LHCN-M2 (cell line): ENCODE data around the gene MLN. TPM values are rescaled to one million over a fixed set of nuclear protein-coding genes. Genes with fewer than 3 reads are reported as not detected.
A peak's percentile ranks its signal among the peaks of the same experiment; 100 is the strongest.

ENCODE experiments used
- DNase-seq: peaks from one replicate; pipeline ENCODE4 v3.0.0-alpha.2; 2012; ENCODE audit warnings: low read depth
- total RNA-seq: library from RNA; depleted of rRNA; stranded (reverse); fragments of >200 nt; gene quantifications from 2 replicates; pipeline ENCODE4 v1.2.3, GENCODE V29; 2014

The MLN gene
- total RNA-seq, 1 experiment from 2014 or later: not detected

DNA sequence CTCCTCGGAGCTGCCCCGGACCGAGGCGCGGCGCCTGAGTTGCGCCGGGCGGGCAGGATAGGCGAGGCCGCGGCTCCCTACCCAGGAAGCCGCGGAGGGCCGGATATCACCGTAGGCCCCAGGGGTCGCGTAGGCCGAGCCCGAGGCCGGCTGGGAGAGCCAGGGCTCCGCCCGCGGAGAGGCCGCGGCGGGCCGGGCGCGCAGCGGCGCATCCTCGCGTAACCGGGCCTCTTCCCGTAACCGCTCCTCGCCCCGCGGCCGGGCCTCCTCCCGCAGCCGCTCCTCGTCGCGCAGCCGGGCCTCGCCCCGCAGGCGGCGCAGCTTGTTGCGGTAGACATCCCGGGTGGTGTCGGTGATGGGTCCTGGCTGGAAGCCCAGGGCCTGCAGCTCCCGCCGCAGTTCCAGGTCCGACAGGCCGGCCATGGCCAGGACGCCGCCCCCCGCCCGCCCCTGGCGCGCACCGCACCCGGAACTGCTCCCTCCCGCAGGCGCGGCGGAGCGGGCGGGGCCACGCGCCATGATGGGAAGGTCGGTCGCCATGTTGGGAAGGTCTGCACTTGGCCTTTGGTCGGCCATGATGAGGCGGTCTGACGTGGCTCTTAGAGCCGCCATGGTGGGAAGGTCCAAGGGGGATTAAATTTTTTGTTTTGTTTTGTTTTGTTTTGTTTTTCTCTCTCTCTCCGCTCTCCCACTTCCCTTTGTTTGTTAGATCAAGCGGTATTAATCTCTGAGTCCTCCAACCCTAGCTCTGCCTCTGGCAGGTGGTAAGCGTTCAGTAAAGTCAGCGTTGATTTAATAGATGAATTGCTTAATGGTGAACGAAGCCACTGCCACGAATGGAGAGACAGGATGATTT, 14.9 kb downstream of the MLN start, which contains the start of gene LEMD2:
Gene LEMD2 (minus strand): TSS at position 437 of the 856 bp plus-strand sequence. CDS start 14 bp downstream, at position 423.
- DNase-seq: peak; percentile 92

DNA sequence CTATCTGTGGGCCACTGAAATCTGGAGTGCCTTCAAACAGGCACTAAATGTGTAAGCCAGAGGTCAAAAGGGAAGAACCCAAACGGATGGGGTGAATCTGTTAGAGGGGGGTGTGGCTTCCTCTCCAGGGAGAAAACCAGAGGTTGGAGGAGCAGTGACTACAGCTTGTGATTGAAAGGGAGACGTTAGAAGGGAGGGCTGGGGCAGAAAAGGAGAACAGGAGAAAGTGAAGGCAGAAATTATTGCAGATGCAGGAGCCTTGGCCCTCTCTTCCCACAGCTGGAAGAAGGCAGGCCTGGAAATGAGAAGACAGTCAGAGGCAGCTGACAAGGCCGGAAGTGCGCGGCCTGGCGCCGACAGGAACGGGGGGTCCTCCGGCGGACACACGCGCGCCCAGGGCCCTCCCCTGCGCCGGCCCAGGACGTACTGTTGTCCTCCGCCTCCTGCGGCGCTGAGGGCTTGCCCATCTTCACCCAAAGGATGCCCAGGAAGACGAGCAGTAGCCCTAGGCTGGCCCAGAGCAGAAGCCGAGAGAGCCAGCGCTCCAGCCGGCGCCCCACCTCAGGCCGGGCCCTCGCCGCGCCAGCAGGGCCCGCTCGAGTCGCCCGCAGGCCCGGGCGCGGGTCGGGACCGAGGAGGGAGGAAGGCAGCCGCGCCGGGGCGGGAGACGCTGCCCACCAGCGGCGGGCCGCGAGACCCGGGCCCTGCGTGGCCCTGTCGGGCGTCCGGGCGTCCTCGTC, 15.7 kb downstream of the MLN start:
- peak; percentile 82 for DNase-seq

DNA sequence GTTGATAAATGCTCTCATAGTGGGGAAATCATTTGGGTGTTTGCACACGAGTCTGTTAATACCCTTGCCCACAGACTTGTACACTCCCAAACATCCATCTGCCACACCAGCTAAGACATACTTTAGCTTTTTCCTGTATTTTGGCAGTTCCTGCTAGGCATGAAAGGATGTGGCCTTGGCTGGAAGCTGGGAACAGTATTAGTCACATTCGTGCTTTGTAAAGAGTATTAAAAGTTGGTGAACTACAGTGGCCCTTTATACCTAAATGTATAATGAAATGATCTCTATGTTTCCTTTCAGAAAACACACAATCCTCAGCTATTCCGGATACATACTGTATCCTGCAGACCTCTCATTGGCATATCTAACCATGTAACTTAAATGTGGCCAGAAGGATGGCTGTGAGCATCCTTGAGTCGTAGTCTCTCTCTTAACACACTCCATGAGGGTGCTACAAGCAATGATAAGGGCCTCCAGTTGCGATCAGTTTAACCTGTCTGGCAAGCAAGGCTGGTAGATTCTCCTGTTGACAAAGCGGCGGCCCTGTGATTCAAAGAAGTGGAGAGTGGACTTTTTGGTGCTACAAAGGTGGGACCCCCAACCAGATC, 16.4 kb downstream of the MLN start:
- DNase-seq: peak; percentile 56

DNA sequence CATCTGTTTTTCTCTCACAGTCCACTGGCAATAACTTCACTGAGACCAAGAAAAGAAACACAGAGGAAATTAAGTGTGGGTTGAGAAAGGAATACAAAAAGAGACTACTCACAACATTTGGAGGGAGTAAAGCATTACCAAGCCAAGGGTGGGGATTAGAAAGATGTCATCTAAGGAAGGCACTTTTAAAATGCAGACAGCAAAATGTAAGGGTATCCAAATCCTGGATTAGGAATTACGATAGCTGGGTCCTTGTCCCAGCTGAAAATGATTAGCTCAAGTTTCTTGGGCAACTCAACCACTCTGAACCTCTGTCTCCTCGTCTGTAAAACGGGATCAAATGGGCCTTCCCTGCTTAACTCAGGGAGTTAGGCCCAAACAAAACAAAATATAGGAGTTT, 17.1 kb downstream of the MLN start:
- no peak for DNase-seq

DNA sequence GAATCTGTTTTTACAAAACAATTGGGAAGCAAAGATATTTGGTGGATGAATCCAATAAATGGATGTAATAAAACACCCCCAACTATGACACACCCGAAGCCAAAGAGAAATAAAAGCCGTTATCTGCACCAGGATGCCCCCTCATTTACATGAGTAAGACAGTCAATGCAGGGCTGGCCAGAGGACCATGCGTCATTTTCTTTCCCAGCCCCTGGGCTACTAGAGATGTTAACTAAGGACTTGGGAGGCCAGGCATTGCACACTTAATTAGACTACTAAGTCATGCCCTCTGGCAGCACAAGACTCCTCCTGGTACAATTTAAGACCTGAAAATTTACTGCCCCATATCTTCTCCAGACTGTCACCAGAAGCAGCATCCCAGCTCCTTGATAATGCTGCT, 18.0 kb downstream of the MLN start:
- DNase-seq: peak; percentile 50

DNA sequence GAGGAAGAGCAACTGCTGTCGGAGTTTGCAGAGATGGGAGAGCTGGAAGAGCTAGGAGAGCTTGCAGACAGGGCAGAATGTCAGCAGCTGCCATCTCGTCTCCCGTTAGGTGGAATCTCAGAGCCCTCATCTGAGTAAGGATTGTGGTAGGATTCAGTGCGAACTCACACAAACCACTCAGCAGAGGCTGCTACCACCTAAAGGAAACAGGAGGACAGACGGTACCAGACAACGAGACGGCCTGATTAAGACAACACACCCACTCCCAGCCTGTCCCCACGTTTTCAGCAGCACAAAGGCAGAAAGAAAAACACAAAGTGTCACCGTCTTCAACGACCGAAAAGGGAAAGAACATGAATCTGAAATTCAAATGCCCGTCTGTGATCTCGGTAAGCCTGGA, 19.0 kb downstream of the MLN start:
- no peak for DNase-seq

DNA sequence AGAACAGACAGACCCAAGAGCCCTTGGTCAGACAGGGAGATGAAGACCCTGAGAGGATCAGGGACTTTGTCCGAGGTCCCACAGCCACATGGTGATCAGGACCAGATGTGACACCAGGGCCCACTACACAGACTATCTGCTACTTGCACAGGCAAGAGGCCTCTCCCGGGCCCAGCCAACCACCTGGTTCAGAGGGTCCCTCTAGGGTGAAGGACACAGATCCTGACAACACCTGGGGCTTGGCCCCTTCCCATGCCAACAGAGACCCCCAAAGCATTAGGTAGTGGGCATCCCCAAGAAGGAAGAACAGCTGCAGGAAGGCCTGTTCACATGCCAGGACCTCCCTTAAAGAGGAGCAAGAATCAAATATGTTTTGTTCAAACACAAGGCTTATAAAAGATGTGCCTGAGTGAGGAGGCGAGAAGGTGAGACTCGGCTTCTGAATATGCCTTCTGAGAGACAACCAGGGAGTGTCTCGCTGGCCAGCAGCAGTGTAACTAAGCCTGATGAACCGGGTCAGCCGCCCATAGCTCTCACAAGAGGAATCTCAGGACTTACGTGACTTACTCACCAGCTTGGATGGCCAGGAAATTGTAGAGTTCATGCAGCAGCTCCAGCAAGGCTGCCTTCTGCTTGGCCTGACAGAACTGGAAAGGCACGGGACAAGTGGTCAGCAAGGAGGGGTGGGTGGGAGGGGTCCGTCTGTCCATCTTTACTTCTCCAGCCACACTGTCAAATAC, 19.9 kb downstream of the MLN start:
- no peak for DNase-seq

DNA sequence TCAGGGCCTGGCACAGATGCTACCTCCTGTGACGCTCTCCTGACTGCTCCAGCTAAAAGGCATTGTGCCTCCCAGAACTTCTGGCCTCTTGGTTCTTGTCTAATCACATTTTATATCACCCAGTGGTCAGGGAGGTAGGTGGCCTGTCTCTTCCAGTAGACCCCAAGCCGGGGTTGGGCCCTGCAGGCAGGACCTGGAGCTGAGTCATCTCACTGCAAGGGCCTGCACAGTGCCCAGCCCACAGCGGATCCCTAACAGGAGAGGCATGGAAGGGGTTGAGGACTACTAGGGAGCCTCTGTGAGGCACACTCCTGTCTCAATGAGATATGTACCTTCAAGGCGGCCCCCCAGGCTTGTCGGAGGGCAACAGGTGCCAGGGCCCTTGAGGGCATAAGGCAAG, 21.2 kb downstream of the MLN start:
- no peak for DNase-seq

DNA sequence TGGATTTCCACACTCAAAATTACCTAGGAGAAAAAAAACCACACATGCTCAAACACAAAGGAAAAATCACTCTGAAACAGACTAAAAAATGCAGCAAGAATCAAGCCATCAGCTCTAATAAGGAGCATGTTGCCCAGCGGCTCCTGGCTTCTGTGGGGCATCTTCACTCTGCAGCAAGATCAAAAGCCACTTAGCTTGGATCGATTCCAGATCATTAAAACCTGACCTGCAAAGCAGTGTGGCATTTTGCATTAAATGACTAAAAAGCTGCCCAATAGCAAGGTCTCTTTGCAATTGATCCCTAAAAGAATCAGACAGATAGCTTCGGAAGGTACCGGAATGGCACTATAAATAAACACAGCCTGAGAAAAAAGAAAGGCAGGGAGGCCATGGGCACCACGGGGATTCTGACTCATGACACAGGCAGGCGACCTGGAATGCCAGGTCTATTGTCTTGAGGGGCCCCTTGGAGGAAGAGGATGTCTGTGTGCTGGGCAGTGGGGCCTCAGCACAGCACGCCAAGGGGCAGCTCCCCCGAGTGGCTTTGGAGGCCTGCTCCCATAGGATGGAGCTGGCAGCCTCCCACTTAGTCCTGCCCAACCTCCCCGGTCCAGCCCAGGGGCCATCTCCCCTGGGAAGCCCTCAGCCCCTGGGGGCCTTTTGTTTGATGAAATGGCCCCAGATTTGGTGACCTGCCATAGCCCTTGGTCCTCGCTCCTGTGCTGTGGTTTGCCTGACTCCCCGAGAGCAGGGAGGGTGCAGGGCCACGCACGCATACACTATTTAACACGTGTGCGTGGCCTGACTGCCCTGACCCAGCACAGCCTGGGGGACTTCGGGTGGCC, 22.4 kb downstream of the MLN start:
- DNase-seq: peak; percentile 63

DNA sequence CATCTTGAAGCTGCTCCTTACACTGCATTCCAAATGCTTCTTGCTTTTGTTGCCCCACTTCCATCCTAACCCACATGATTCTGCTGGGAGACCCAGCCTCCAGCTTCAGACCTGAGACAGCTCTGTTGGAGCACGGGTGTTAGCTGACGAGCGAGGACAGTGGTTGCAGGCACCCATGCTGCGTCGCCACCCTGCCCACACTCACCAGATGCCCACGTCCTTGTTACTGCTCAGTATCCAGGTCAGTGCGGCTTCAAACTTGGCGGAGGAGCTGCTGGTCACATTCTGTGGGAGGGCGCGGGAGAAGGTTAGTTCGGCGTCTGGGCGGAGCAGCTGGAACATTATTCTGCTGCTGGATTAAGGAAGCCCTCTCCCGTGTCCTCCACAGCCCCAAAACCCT, 23.9 kb downstream of the MLN start:
- no peak for DNase-seq

DNA sequence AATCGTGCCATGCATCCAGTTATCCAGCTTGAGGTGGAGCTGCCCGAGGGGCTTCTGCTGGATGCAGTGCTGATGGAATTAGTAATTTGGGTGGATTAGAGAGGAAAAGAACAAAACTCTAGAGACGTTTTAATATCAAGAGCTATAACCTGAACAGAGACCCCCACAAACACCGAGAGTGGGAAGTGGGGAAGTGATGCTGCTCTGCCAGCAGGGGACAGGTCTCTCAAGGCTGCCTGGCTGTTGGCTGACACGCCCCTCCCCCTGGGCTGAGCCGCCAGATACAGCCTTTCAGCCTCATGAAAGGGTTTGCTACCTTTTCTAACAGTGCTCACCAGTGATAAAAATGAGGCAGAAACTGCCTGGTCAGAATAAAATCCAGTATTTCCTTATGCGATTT, 24.5 kb downstream of the MLN start:
- DNase-seq: no peak

DNA sequence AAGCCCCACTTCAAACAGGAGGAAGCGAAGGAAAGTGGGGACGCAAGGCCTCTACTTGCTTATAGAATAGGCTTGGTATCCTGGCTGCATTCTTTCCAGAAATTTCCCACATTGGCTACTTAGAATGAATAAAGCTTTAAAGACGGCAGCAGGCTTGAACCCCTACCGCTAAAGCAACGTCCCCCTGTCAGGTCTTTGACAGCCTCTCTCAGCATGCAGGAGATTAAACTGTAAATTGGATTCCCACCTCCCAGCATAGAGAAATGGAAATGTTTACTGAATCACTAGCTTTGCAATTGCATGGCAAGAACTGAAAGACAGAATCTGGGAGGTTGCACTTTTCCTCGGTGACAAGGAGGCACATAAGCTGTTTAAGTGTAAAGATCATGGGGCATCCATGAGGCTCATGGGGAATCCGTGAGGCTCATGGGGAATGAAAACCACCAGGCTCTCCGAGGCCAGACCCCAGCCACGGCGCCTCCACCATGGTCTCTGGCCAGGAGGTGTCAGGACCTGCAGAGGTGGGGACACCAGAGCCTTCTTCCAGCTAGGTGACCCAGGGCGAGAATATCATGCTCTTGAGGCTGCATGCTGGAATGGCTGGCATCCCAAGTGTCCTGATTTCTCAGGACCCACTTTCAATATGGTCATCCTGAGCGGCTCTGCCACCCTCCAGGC, 25.2 kb downstream of the MLN start:
- no peak for DNase-seq

DNA sequence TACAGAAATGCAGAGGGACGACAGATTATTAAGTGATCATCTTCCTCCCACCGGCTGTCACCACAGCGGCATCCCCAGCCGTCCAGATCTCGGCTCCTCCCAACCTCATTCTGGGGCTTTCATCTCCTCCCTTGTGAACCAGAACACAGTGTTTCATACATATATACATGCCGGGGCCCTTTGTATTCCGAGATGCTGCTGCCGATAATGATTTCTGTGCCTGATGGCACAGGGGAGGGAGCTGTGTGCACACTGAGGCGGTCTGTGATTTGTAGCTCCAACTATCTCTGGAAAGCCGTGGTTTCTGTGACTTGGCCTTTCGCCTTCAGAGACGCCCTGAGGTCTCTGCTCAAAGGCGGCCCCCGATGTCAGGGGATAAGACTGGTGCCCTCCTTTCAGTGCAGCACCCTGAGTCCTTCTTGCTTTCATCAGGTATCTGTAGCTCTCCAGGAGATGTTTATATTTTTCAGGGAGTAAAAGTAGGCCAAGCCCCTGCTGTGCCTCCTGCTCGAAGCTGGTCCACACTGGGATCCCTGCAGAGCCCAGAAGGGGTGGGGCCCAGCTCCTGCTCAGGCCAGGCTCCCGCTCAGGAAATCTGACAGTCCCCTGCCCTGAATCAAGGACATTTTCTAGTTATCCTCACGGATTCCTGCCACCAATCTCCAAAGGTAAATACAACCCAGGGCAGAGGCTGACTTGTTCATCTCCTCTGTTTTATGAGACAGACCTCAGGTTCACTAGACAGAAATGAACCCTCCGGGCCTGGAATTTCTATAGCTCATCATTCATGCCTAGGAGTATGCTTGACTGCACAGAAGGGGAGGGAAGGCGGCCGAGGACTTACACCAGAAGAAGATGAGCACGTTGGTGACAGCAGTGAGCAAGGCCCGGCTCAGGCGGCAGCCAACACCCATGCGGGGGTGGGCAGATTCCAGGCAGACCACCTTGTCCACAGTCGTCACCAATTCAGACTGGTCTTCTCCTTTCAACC, 26.1 kb downstream of the MLN start:
- no peak for DNase-seq

DNA sequence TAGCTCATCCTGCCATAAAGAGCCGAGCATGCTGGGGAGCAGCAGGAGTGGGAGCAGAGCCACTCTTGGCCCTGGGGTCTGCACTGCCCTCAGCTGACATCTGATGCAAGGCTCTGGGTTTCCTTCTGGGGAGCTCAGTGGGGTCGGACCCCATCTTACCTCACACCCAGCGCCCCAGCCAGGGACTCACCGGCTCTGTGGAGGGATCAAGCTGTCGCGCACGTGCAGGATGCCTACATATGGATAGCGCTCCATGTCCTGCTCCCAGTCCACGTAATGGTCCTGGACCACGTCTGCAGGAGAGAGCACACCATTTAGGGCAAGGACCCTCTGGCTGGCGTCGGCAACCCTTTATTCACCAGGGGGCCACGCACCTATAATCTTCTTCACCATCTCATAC, 27.0 kb downstream of the MLN start:
- no peak for DNase-seq

DNA sequence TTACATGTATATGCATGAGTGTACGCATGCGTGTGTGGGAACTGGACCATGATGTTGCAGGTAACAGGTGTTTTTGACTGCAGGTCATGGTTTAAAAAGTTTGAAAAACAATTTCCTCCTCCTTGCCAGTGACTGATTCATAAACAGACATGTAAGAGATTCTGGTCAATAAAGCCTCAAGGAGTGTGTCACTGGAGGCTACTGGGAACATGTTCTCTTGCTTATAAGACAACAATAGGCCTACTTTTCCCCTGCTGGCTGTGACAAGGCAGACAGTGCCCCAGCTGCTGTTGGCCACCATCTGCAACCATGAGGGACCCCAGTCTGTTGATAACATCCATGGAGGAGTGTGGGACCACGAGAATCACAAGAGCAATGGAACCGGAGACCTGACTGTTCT, 27.6 kb downstream of the MLN start:
- no peak for DNase-seq

DNA sequence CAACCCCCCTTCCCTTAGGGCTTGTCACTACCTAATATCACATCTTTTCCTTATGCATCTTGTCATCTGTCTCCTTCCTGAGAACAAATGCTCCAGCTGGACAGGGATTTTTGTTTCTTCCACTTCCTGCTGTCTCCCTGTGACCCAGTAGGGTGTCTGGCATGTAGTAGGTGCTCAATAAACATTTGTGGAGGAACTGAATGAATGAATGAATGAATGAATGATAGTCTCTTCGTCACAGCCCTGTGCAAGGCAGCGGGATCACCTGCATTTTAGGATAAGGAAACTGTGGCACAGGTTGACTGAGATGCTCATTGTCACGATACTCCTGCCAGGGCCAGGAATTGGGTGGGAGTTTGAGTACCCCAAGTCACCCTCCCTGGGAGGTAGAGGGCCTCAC, 29.0 kb downstream of the MLN start:
- DNase-seq: no peak

DNA sequence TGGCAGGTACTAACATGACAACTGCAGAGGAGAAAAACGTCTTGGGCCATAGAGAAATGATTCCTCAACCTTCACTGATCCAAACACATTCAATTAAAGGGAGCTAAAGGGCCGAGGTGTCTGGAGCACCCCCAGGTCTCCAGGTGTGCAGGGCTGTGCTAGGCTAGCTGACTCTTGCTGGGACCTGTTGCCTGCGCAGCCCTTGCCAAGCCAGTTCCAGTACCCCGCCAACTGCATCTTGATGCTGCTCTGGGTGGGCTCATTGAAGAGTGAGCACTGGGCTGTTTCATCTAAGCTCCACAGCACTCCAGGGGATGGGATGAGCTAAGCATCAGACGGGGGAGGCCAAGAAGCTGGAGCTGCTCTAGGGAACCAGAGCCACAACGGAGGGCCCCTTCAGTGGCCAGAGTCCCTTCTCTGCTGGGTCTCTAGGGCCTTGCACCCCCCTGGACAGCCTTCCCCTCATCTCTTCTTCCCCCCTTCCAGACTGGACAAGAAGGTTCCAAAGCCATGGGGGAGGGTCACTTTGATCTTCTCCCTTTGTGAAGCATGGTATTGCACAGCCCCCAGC, 30.8 kb downstream of the MLN start:
- no peak for DNase-seq

DNA sequence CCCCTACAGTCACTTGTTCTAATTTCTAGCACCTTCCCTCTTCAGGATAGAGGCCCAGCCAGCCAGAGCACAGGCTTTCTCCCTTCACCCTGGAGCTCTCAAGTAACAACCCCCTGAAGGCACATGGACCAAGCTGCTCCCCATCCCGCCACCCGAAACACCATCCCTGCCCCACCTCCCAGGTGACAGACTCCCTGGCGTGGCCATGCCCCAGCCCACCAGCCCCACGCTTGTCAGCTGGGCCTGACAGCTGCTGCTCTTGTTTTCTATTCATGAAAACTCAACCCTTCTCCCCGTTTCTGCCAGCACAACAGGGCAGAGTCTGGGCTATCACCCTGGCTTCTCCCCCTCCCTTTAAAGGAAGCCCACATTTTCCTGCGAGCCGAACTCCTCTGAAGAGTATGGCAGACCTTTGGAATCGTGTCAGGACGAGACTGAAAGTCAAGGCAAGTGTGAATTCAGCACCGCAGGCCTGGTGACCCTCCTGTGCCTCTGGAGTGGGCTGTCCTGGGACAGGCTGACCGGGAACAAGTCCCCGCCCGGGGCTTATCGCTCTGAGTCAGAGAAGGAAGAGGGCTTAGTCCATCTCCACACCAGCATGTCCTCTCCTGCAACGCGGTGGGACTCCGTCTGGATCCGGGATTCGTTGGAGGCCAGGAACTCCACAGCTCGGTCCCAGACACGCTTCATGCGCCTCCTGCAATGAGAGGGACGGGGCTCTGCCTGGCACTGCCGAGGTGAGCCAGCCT, 31.5 kb downstream of the MLN start:
- DNase-seq: peak; percentile 39
